ENCODE results near the gene TMEM35A.
"Not testable (repeated sequence)": the region's sequence is repeated elsewhere in the genome, so short reads cannot be mapped to it uniquely, and the experiment has no call there.

The TMEM35A gene

GRCh38 chrX:101078716-101079598 lies at the start of gene TMEM35A:
TMEM35A (plus strand) TSS chrX:101078879; CDS start chrX:101079003, 124 bp downstream.
- no peaks in the 10 kb centered on the region for H3K9me3 ChIP-seq (ENCODE audit: control insufficient read depth in 1 of 2, low read length in 2 of 2)
- no peaks in the 10 kb centered on the region for H3K27me3 ChIP-seq (ENCODE audit: control insufficient read depth in 1 of 2, insufficient read depth in 2 of 2, low read length in 2 of 2)
- H3K4me1 ChIP-seq (ENCODE audit: control insufficient read depth in 1 of 2, insufficient read depth in 2 of 2, low read length in 2 of 2) = no peaks in the 10 kb centered on the region
- no peak within 1 kb of the TSS for H3K9ac ChIP-seq (ENCODE audit: low read depth in 1 of 2, low read length in 2 of 2)
- H3K27ac ChIP-seq (ENCODE audit: low read depth, low read length) = no peak within 1 kb of the TSS
- H3K36me3 ChIP-seq (ENCODE audit: control insufficient read depth in 1 of 2, insufficient read depth in 2 of 2, low read length in 2 of 2) = no peaks in the 10 kb centered on the region
- H3K4me3 ChIP-seq (ENCODE audit: low read depth in 1 of 2, low read length in 2 of 2) = peak within 1 kb of the TSS; percentile 52 to 58

- no peak overlapping the region for H3K27ac ChIP-seq (ENCODE audit: low read depth, low read length)
- no peak overlapping the region for H3K4me3 ChIP-seq (ENCODE audit: low read depth in 1 of 2, low read length in 2 of 2)
- H3K4me1 ChIP-seq (ENCODE audit: control insufficient read depth in 1 of 2, insufficient read depth in 2 of 2, low read length in 2 of 2) = no peaks in the 10 kb centered on the region
- H3K9me3 ChIP-seq (ENCODE audit: control insufficient read depth in 1 of 2, low read length in 2 of 2) = no peaks in the 10 kb centered on the region
- H3K36me3 ChIP-seq (ENCODE audit: control insufficient read depth in 1 of 2, insufficient read depth in 2 of 2, low read length in 2 of 2) = peaks cover 0 to 12% of the 10 kb centered on the region in 2 donors
- H3K9ac ChIP-seq (ENCODE audit: low read depth in 1 of 2, low read length in 2 of 2) = no peak overlapping the region
- no peaks in the 10 kb centered on the region for H3K27me3 ChIP-seq (ENCODE audit: control insufficient read depth in 1 of 2, insufficient read depth in 2 of 2, low read length in 2 of 2)
Observed at GRCh38 chrX:101029665-101030064, 49.0 kb upstream of the TMEM35A start.

GRCh38 chrX:101037231-101037630 lies 41.4 kb upstream of the TMEM35A start:
- Histone ChIP-seq H3K27me3 (ENCODE audit: control insufficient read depth in 1 of 2, insufficient read depth in 2 of 2, low read length in 2 of 2) (no peaks in the 10 kb centered on the region), H3K9ac (ENCODE audit: low read depth in 1 of 2, low read length in 2 of 2) (no peak overlapping the region), H3K4me3 (ENCODE audit: low read depth in 1 of 2, low read length in 2 of 2) (no peak overlapping the region), H3K4me1 (ENCODE audit: control insufficient read depth in 1 of 2, insufficient read depth in 2 of 2, low read length in 2 of 2) (no peaks in the 10 kb centered on the region), H3K9me3 (ENCODE audit: control insufficient read depth in 1 of 2, low read length in 2 of 2) (no peaks in the 10 kb centered on the region), H3K27ac (ENCODE audit: low read depth, low read length) (no peak overlapping the region), H3K36me3 (ENCODE audit: control insufficient read depth in 1 of 2, insufficient read depth in 2 of 2, low read length in 2 of 2) (peaks cover 8 to 36% of the 10 kb centered on the region in 2 donors)

- no peaks in the 10 kb centered on the region for H3K27me3 ChIP-seq (ENCODE audit: control insufficient read depth in 1 of 2, insufficient read depth in 2 of 2, low read length in 2 of 2)
- no peak overlapping the region for H3K4me3 ChIP-seq (ENCODE audit: low read depth in 1 of 2, low read length in 2 of 2)
- H3K36me3 ChIP-seq (ENCODE audit: control insufficient read depth in 1 of 2, insufficient read depth in 2 of 2, low read length in 2 of 2) = peaks cover 9 to 34% of the 10 kb centered on the region in 2 donors
- no peak overlapping the region for H3K9ac ChIP-seq (ENCODE audit: low read depth in 1 of 2, low read length in 2 of 2)
- no peaks in the 10 kb centered on the region for H3K4me1 ChIP-seq (ENCODE audit: control insufficient read depth in 1 of 2, insufficient read depth in 2 of 2, low read length in 2 of 2)
- H3K9me3 ChIP-seq (ENCODE audit: control insufficient read depth in 1 of 2, low read length in 2 of 2) = no peaks in the 10 kb centered on the region
- no peak overlapping the region for H3K27ac ChIP-seq (ENCODE audit: low read depth, low read length)
Observed at GRCh38 chrX:101040197-101040596, 38.5 kb upstream of the TMEM35A start.

GRCh38 chrX:101051153-101051548 lies 27.5 kb upstream of the TMEM35A start:
- peak overlapping the region; percentile 83 to 84 for H3K4me3 ChIP-seq (ENCODE audit: low read depth in 1 of 2, low read length in 2 of 2)
- H3K36me3 ChIP-seq (ENCODE audit: control insufficient read depth in 1 of 2, insufficient read depth in 2 of 2, low read length in 2 of 2) = no peaks in the 10 kb centered on the region
- peak overlapping the region; percentile 86 for H3K27ac ChIP-seq (ENCODE audit: low read depth, low read length)
- H3K9me3 ChIP-seq (ENCODE audit: control insufficient read depth in 1 of 2, low read length in 2 of 2) = no peaks in the 10 kb centered on the region
- no peaks in the 10 kb centered on the region for H3K4me1 ChIP-seq (ENCODE audit: control insufficient read depth in 1 of 2, insufficient read depth in 2 of 2, low read length in 2 of 2)
- H3K9ac ChIP-seq (ENCODE audit: low read depth in 1 of 2, low read length in 2 of 2) = peak overlapping the region; percentile 70 to 79
- H3K27me3 ChIP-seq (ENCODE audit: control insufficient read depth in 1 of 2, insufficient read depth in 2 of 2, low read length in 2 of 2) = no peaks in the 10 kb centered on the region

- peak within 1 kb of the TSS; percentile 83 to 84 for H3K4me3 ChIP-seq (ENCODE audit: low read depth in 1 of 2, low read length in 2 of 2)
- H3K9me3 ChIP-seq (ENCODE audit: control insufficient read depth in 1 of 2, low read length in 2 of 2) = no peaks in the 10 kb centered on the region
- peak within 1 kb of the TSS; percentile 86 for H3K27ac ChIP-seq (ENCODE audit: low read depth, low read length)
- H3K36me3 ChIP-seq (ENCODE audit: control insufficient read depth in 1 of 2, insufficient read depth in 2 of 2, low read length in 2 of 2) = no peaks in the 10 kb centered on the region
- H3K27me3 ChIP-seq (ENCODE audit: control insufficient read depth in 1 of 2, insufficient read depth in 2 of 2, low read length in 2 of 2) = no peaks in the 10 kb centered on the region
- H3K4me1 ChIP-seq (ENCODE audit: control insufficient read depth in 1 of 2, insufficient read depth in 2 of 2, low read length in 2 of 2) = no peaks in the 10 kb centered on the region
- peak within 1 kb of the TSS; percentile 70 to 79 for H3K9ac ChIP-seq (ENCODE audit: low read depth in 1 of 2, low read length in 2 of 2)
Observed at GRCh38 chrX:101051549-101052302, 27.0 kb upstream of the TMEM35A start, which contains the start of gene TRMT2B. TRMT2B (minus strand) TSS chrX:101052111; CDS start chrX:101042289, 9,822 bp downstream.

- not testable (repeated sequence) for H3K9me3 ChIP-seq (ENCODE audit: control insufficient read depth in 1 of 2, low read length in 2 of 2); H3K27ac ChIP-seq (ENCODE audit: low read depth, low read length); H3K4me1 ChIP-seq (ENCODE audit: control insufficient read depth in 1 of 2, insufficient read depth in 2 of 2, low read length in 2 of 2); H3K9ac ChIP-seq (ENCODE audit: low read depth in 1 of 2, low read length in 2 of 2); H3K36me3 ChIP-seq (ENCODE audit: control insufficient read depth in 1 of 2, insufficient read depth in 2 of 2, low read length in 2 of 2); H3K4me3 ChIP-seq (ENCODE audit: low read depth in 1 of 2, low read length in 2 of 2); H3K27me3 ChIP-seq (ENCODE audit: control insufficient read depth in 1 of 2, insufficient read depth in 2 of 2, low read length in 2 of 2)
Observed at GRCh38 chrX:101056551-101056950, 22.1 kb upstream of the TMEM35A start.

- H3K27ac ChIP-seq (ENCODE audit: low read depth, low read length) = no peak overlapping the region
- H3K4me3 ChIP-seq (ENCODE audit: low read depth in 1 of 2, low read length in 2 of 2) = no peak overlapping the region
- no peaks in the 10 kb centered on the region for H3K27me3 ChIP-seq (ENCODE audit: control insufficient read depth in 1 of 2, insufficient read depth in 2 of 2, low read length in 2 of 2)
- no peaks in the 10 kb centered on the region for H3K9me3 ChIP-seq (ENCODE audit: control insufficient read depth in 1 of 2, low read length in 2 of 2)
- H3K9ac ChIP-seq (ENCODE audit: low read depth in 1 of 2, low read length in 2 of 2) = no peak overlapping the region
- H3K4me1 ChIP-seq (ENCODE audit: control insufficient read depth in 1 of 2, insufficient read depth in 2 of 2, low read length in 2 of 2) = no peaks in the 10 kb centered on the region
- no peaks in the 10 kb centered on the region for H3K36me3 ChIP-seq (ENCODE audit: control insufficient read depth in 1 of 2, insufficient read depth in 2 of 2, low read length in 2 of 2)
Observed at GRCh38 chrX:101057093-101057714, 21.5 kb upstream of the TMEM35A start.

GRCh38 chrX:101062176-101062575 lies 16.5 kb upstream of the TMEM35A start:
- Histone ChIP-seq H3K36me3 (ENCODE audit: control insufficient read depth in 1 of 2, insufficient read depth in 2 of 2, low read length in 2 of 2) (no peaks in the 10 kb centered on the region), H3K27ac (ENCODE audit: low read depth, low read length) (no peak overlapping the region), H3K27me3 (ENCODE audit: control insufficient read depth in 1 of 2, insufficient read depth in 2 of 2, low read length in 2 of 2) (no peaks in the 10 kb centered on the region), H3K9ac (ENCODE audit: low read depth in 1 of 2, low read length in 2 of 2) (no peak overlapping the region), H3K4me3 (ENCODE audit: low read depth in 1 of 2, low read length in 2 of 2) (no peak overlapping the region), H3K4me1 (ENCODE audit: control insufficient read depth in 1 of 2, insufficient read depth in 2 of 2, low read length in 2 of 2) (no peaks in the 10 kb centered on the region), H3K9me3 (ENCODE audit: control insufficient read depth in 1 of 2, low read length in 2 of 2) (no peaks in the 10 kb centered on the region)

GRCh38 chrX:101071582-101071981 lies 7.1 kb upstream of the TMEM35A start:
- H3K4me1 ChIP-seq (ENCODE audit: control insufficient read depth in 1 of 2, insufficient read depth in 2 of 2, low read length in 2 of 2) = no peaks in the 10 kb centered on the region
- no peaks in the 10 kb centered on the region for H3K27me3 ChIP-seq (ENCODE audit: control insufficient read depth in 1 of 2, insufficient read depth in 2 of 2, low read length in 2 of 2)
- H3K4me3 ChIP-seq (ENCODE audit: low read depth in 1 of 2, low read length in 2 of 2) = no peak overlapping the region
- H3K27ac ChIP-seq (ENCODE audit: low read depth, low read length) = no peak overlapping the region
- H3K9ac ChIP-seq (ENCODE audit: low read depth in 1 of 2, low read length in 2 of 2) = no peak overlapping the region
- no peaks in the 10 kb centered on the region for H3K9me3 ChIP-seq (ENCODE audit: control insufficient read depth in 1 of 2, low read length in 2 of 2)
- H3K36me3 ChIP-seq (ENCODE audit: control insufficient read depth in 1 of 2, insufficient read depth in 2 of 2, low read length in 2 of 2) = no peaks in the 10 kb centered on the region
